Activated CD4-positive, alpha-beta memory T cell treated with anti-CD3 and anti-CD28 coated beads, Interleukin-2, amount 10 ng/mL, durations not matched to agents 7 days and 5 days (primary cell): ENCODE measurements around the gene C12orf57. TPM values are rescaled to one million over a fixed set of nuclear protein-coding genes. Genes with fewer than 3 reads are reported as not detected.

Experiments used
- CTCF ChIA-PET: fragments of 350-600 bp; sonication (Branson Sonifier 250); formaldehyde crosslinking; loops from one replicate; lab custom pipeline; 2021; ENCODE audit warnings: antibody characterized with exemption, inconsistent platforms; lab: Charles Lee
- POLR2A ChIA-PET: fragments of 350-600 bp; sonication (Branson Sonifier 250); formaldehyde crosslinking; loops from one replicate; lab custom pipeline; 2021; ENCODE audit warnings: antibody characterized with exemption; lab: Charles Lee
- DNase-seq: peaks from one replicate; pipeline ENCODE4 v3.0.0-alpha.2; 2020
- H3K27ac Mint-ChIP-seq: one replicate; pipeline ENCODE4 v1.8.0; 2021; ENCODE audit warnings: mild to moderate bottlenecking, mixed read lengths
- H3K27me3 Mint-ChIP-seq: one replicate; pipeline ENCODE4 v1.8.0; 2021; ENCODE audit warnings: mixed read lengths
- H3K36me3 Mint-ChIP-seq: one replicate; pipeline ENCODE4 v1.8.0; 2021; ENCODE audit warnings: low read depth, mixed read lengths
- H3K4me1 Mint-ChIP-seq: one replicate; pipeline ENCODE4 v1.8.0; 2021; ENCODE audit warnings: mixed read lengths
- H3K4me3 Mint-ChIP-seq: one replicate; pipeline ENCODE4 v1.8.0; 2021; ENCODE audit warnings: mild to moderate bottlenecking, mixed read lengths
- H3K9me3 Mint-ChIP-seq: one replicate; pipeline ENCODE4 v1.8.0; 2021; ENCODE audit warnings: mixed read lengths
- total RNA-seq, 2 experiments: library from RNA; stranded (reverse); gene quantifications; one replicate each; pipeline ENCODE4 v1.2.3, GENCODE V29; 2021

C12orf57 gene
- total RNA-seq, 2 experiments from 2014 or later, result 141 TPM

- H3K27me3 Mint-ChIP-seq, result no peaks in the 10 kb centered on the region
- no peaks in the 10 kb centered on the region for H3K9me3 Mint-ChIP-seq
- H3K27ac Mint-ChIP-seq, result peak overlapping the region; percentile 34
- POLR2A ChIA-PET, result interaction anchor here (0.7 to 19.4 kb wide), 6 partner anchors 10 to 48 kb away, joined by 3 to 295 read pairs (median 4); partner anchors contain the start of genes C12orf57, PHB2, PTPN6 and RNU7-1
- peaks cover 57% of the 10 kb centered on the region for H3K4me1 Mint-ChIP-seq
- no peak for DNase-seq
- no peak overlapping the region for H3K4me3 Mint-ChIP-seq
- peaks cover 48% of the 10 kb centered on the region for H3K36me3 Mint-ChIP-seq
- CTCF ChIA-PET, result interaction anchor here (1.2 to 4.7 kb wide), 3 partner anchors 8 to 53 kb away, joined by 3 to 20 read pairs (median 5); partner anchors contain the start of genes ENO2 and SPSB2
Measured at GRCh38 chr12:6921996-6922946, 21.6 kb upstream of the C12orf57 start.

GRCh38 chr12:6923003-6923732 is 20.7 kb upstream of the C12orf57 start:
- peaks cover 42% of the 10 kb centered on the region for H3K36me3 Mint-ChIP-seq
- no peaks in the 10 kb centered on the region for H3K9me3 Mint-ChIP-seq
- H3K4me1 Mint-ChIP-seq, result peaks cover 53% of the 10 kb centered on the region
- CTCF ChIA-PET, result interaction anchor here (1.1 to 4.7 kb wide), 12 partner anchors 9 to 53 kb away, joined by 4 to 28 read pairs (median 14); partner anchors contain the start of genes C12orf57, ENO2, LRRC23 and PTPN6
- no peaks in the 10 kb centered on the region for H3K27me3 Mint-ChIP-seq
- peak overlapping the region; percentile 9 for H3K27ac Mint-ChIP-seq
- DNase-seq, result no peak
- POLR2A ChIA-PET, result interaction anchor here (0.8 to 19.4 kb wide), 9 partner anchors 9 to 185 kb away, joined by 3 to 295 read pairs (median 3); partner anchors contain the start of genes C12orf57, LPCAT3, PTPN6 and RNU7-1
- H3K4me3 Mint-ChIP-seq, result no peak overlapping the region

DNA sequence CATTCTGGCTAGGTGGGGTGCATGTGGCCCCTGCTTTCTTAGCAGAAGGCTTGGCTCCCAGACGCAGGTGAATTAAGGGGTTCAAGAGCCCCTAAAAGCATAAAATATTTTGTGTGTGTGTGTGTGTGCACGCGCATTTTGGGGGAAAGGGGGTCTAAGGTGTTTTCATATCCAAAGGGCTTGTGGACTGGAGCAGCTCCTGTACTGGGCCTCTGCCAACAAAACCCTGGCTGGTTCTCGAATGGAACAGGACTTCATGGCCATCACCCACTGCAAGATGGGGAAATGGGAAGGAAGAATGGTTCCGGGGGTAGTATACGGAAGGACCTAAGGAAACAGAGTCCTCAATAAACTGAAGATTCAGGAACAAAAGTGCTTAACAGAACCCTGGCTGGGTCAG is 20.0 kb upstream of the C12orf57 start:
- H3K27ac Mint-ChIP-seq, result peak overlapping the region; percentile 45

DNA sequence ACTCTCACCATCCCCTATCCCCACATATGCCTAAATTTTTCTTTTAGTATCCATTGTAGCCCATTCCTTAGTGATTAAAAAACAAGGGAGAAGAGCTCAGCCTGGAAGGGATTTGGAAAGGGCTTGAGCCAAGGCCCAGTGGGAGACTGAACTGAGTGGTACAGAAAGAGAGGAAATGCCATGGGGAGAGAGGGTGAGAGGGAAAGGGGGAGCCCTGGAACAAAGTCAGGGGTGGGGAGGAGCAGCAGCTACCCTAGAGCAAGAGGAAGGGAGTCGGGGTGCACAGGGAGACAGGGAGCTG is 18.6 kb upstream of the C12orf57 start:
- H3K27me3 Mint-ChIP-seq, result no peaks in the 10 kb centered on the region
- DNase-seq, result no peak
- CTCF ChIA-PET, result interaction anchor here (0.5 to 4.7 kb wide), 21 partner anchors 9 to 244 kb away, joined by 3 to 28 read pairs (median 10); partner anchors contain the start of genes C12orf57, C1RL, ENO2 and LPCAT3
- peak overlapping the region; percentile 31 for H3K27ac Mint-ChIP-seq
- POLR2A ChIA-PET, result interaction anchor here (0.6 to 19.4 kb wide), 12 partner anchors 9 to 187 kb away, joined by 3 to 295 read pairs (median 7); partner anchors contain the start of genes C12orf57, PTPN6, RNU7-1 and SPSB2
- peak overlapping the region; percentile 5 for H3K4me3 Mint-ChIP-seq
- H3K9me3 Mint-ChIP-seq, result no peaks in the 10 kb centered on the region
- peaks cover 32% of the 10 kb centered on the region for H3K36me3 Mint-ChIP-seq
- peaks cover 58% of the 10 kb centered on the region for H3K4me1 Mint-ChIP-seq

More for the DNA sequence above, 20.0 kb upstream of the C12orf57 start:
- no peaks in the 10 kb centered on the region for H3K9me3 Mint-ChIP-seq
- CTCF ChIA-PET, result interaction anchor here (0.6 to 4.7 kb wide), 15 partner anchors 9 to 184 kb away, joined by 3 to 28 read pairs (median 12); partner anchors contain the start of genes C12orf57, ENO2, LRRC23 and PTPN6
- POLR2A ChIA-PET, result interaction anchor here (0.8 to 19.4 kb wide), 10 partner anchors 12 to 184 kb away, joined by 3 to 295 read pairs (median 3); partner anchors contain the start of genes C12orf57, LPCAT3, PTPN6 and RNU7-1
- H3K36me3 Mint-ChIP-seq, result peaks cover 45% of the 10 kb centered on the region
- DNase-seq, result no peak
- no peaks in the 10 kb centered on the region for H3K27me3 Mint-ChIP-seq
- H3K4me1 Mint-ChIP-seq, result peaks cover 57% of the 10 kb centered on the region
- no peak overlapping the region for H3K4me3 Mint-ChIP-seq

- DNase-seq, result no peak
Measured at GRCh38 chr12:6925540-6926279, 18.1 kb upstream of the C12orf57 start.

DNA sequence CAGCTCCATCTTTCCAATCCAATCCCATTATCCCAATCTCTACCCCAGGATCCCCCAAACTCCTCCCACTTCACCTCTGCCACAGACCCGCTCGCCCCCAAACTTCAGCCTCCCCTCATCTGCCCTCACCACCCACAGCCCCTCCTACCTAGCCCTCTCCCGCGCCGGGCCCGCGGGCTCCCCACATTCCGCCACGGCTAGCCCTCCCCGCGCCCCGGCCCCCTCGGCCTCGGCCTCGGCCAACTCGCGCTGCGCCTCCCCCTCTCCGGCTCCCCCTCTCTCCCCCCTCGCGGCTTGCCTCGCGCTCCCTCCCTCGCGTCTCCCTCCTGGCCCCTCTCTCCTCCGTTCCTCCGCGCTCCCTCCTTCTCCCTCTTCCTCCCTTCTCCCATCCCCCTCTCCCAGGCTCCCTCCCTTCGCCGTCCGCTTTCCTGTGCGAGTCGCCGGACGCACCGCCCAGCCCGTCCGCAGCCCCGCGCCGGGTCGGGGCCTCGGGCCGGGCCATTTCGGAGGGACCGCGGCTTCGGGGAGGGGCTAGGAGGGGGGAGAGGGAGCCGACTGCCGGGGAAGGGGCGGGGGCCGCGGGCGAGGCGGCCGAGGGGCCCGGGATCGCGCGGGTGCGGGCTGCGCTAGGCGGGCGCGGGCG is 16.3 kb upstream of the C12orf57 start, which contains the start of gene ATN1:
Gene ATN1, plus strand, starts transcription at position 581 of the 643 bp plus-strand sequence. CDS start 6,043 bp downstream, outside the sequence.
- Mint-ChIP-seq H3K27ac (peak within 1 kb of the TSS; percentile 78), H3K9me3 (no peaks in the 10 kb centered on the region), H3K4me3 (peak within 1 kb of the TSS; percentile 90), H3K4me1 (peaks cover 68% of the 10 kb centered on the region), H3K36me3 (peaks cover 20% of the 10 kb centered on the region), H3K27me3 (no peaks in the 10 kb centered on the region)
- CTCF ChIA-PET, result interaction anchor here (0.5 to 4.7 kb wide), 9 partner anchors 10 to 186 kb away, joined by 3 to 28 read pairs (median 11); partner anchors contain the start of genes C12orf57, LRRC23, RNU7-1 and SPSB2
- POLR2A ChIA-PET, result interaction anchor here (0.6 to 19.4 kb wide), 16 partner anchors 9 to 185 kb away, joined by 3 to 295 read pairs (median 6); partner anchors contain the start of genes C12orf57, C1RL, ENO2 and PTPN6
- peak; percentile 48 for DNase-seq

More at GRCh38 chr12:6925540-6926279, 18.1 kb upstream of the C12orf57 start:
- H3K27ac Mint-ChIP-seq, result peak overlapping the region; percentile 31
- peaks cover 32% of the 10 kb centered on the region for H3K36me3 Mint-ChIP-seq
- CTCF ChIA-PET, result interaction anchor here (1.0 to 4.7 kb wide), 21 partner anchors 9 to 219 kb away, joined by 3 to 28 read pairs (median 10); partner anchors contain the start of genes C12orf57, C1RL, ENO2 and LPCAT3
- POLR2A ChIA-PET, result interaction anchor here (0.6 to 19.4 kb wide), 14 partner anchors 9 to 433 kb away, joined by 3 to 295 read pairs (median 6); partner anchors contain the start of genes C12orf57, MRPL51, PTPN6 and RNU7-1
- H3K4me1 Mint-ChIP-seq, result peaks cover 60% of the 10 kb centered on the region
- no peaks in the 10 kb centered on the region for H3K9me3 Mint-ChIP-seq
- H3K4me3 Mint-ChIP-seq, result peak overlapping the region; percentile 50
- no peaks in the 10 kb centered on the region for H3K27me3 Mint-ChIP-seq

GRCh38 chr12:6928022-6928702 is 15.7 kb upstream of the C12orf57 start:
- Mint-ChIP-seq H3K9me3 (no peaks in the 10 kb centered on the region), H3K27me3 (no peaks in the 10 kb centered on the region), H3K4me1 (peaks cover 69% of the 10 kb centered on the region), H3K27ac (peak overlapping the region; percentile 78), H3K4me3 (peak overlapping the region; percentile 78), H3K36me3 (peaks cover 18% of the 10 kb centered on the region)
- POLR2A ChIA-PET, result interaction anchor here (0.6 to 19.4 kb wide), 7 partner anchors 8 to 59 kb away, joined by 3 to 295 read pairs (median 7); partner anchors contain the start of genes C12orf57, PTPN6, RNU7-1 and SPSB2
- CTCF ChIA-PET, result interaction anchor here (0.5 to 4.7 kb wide), 3 partner anchors 9 to 59 kb away, joined by 3 to 27 read pairs (median 4); partner anchors contain the start of gene SPSB2
- DNase-seq, result no peak

DNA sequence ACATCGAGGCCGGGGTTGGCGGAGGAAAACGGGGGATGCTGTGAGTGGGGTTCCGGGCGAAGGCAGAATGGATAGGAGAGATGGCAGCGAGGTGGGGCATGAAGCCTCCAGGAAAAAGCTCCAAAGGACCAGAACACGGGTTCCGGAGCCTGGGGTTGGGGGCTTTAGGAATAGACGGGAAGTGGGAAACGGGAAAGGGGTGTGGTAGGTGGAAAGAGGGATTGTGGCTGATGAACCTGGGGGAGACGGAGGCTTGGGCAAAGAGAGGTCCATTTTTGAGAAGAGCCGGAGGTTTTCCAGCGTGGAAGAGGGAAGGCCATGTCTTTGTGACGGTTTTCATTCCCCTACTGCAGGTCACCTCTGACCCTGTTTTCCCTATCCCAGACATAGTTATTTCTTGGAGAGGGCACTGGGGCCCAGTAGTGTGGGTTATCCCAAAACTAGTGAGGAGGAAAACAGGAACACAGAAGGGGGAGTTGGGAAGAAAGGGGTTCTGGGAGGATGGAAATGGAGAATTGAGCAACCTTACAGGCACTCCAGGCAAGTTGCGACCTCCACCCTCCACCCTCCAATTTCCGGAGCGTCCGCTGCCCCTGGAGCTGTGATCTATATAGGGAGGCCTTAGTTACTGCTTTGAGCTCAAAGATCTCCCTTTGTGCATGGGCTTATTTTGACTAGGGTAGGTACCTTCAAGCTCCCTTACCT is 15.0 kb upstream of the C12orf57 start:
- peak overlapping the region; percentile 78 for H3K4me3 Mint-ChIP-seq
- peaks cover 16% of the 10 kb centered on the region for H3K36me3 Mint-ChIP-seq
- ChIA-PET POLR2A (interaction anchor here (1.1 to 19.4 kb wide), 7 partner anchors 7 to 60 kb away, joined by 3 to 295 read pairs (median 7); partner anchors contain the start of genes C12orf57, PTPN6, RNU7-1 and SPSB2), CTCF (interaction anchor here (1.0 to 1.3 kb wide), 6 partner anchors 9 to 235 kb away, joined by 3 to 7 read pairs (median 3); partner anchors contain the start of genes C12orf57 and RNU7-1)
- no peak for DNase-seq
- H3K9me3 Mint-ChIP-seq, result no peaks in the 10 kb centered on the region
- no peaks in the 10 kb centered on the region for H3K27me3 Mint-ChIP-seq
- H3K27ac Mint-ChIP-seq, result peak overlapping the region; percentile 78
- peaks cover 76% of the 10 kb centered on the region for H3K4me1 Mint-ChIP-seq

GRCh38 chr12:6929466-6930452 is 14.1 kb upstream of the C12orf57 start:
- CTCF ChIA-PET, result interaction anchor here (1.0 to 1.3 kb wide), 5 partner anchors 8 to 234 kb away, joined by 3 to 7 read pairs (median 3); partner anchors contain the start of genes C12orf57 and RNU7-1
- H3K4me1 Mint-ChIP-seq, result peaks cover 76% of the 10 kb centered on the region
- POLR2A ChIA-PET, result interaction anchor here (1.1 to 19.4 kb wide), 6 partner anchors 7 to 60 kb away, joined by 3 to 295 read pairs (median 8); partner anchors contain the start of genes C12orf57, PTPN6, RNU7-1 and SPSB2
- no peak for DNase-seq
- H3K27me3 Mint-ChIP-seq, result no peaks in the 10 kb centered on the region
- H3K36me3 Mint-ChIP-seq, result peaks cover 19% of the 10 kb centered on the region
- peak overlapping the region; percentile 78 for H3K27ac Mint-ChIP-seq
- no peaks in the 10 kb centered on the region for H3K9me3 Mint-ChIP-seq
- H3K4me3 Mint-ChIP-seq, result peak overlapping the region; percentile 78
